GM21529 (cell line): ENCODE data around the gene LRP6.

ENCODE experiments used
- ATAC-seq: cut with Tn5 transposase; IDR thresholded peaks from one replicate; pipeline ENCODE4 v1.9.1; 2021; ENCODE audit not compliant: unreplicated experiment

LRP6 gene

DNA sequence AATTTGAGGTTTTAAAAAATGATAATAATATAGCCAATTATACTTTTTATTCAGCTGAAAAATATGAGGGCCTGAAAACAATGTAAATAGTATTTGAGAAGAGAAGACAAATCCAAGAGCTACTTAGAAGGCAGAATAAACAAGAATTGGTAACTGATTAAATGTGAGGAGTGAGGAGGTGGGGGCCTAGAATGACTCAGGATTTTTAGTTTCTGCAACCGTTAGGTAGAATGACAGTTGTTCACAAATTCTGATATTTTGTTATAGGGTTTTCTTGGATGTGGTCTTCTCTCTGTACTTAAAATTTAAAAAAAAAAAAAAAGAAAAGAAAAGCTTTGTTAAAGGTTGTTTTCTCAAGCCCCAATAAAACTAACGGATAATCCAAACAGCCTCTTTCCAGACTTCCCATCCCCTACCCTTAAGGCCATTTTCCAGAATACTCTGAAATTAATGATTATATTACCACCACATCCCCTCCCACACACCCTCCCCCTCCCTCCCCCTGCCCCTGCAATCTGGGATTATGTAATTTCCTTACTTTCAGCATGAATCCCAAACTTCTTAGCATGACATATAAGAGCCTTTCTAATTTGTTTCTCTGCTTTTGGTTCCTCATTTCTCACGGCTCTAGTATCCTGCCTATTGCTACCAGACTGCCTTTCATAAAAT lies 50.4 kb downstream of the LRP6 start:
- no peak for ATAC-seq

DNA sequence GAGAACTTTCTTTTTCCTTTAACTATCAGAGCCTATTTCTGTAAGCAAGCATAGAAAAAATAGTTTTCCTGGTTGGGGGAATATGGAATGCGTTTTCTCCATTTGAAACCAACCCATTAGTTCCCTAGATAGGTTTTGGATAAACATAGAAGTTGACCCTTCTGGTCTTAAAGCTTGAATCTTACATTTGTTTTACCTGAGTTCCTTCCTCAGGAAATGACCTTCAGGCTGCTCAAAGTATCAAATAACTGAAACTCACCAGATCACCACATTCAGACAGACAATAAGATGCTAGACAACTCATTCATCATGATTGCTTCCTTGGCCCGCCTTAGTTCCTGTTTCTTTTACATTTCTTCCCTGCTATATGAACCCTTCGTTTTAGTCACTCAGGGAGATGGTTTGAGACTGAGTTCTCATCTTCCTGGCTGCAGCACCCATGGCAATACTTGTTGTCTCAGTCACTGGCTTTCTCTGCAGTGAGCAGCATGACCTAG lies 52.2 kb downstream of the LRP6 start:
- no peak for ATAC-seq

DNA sequence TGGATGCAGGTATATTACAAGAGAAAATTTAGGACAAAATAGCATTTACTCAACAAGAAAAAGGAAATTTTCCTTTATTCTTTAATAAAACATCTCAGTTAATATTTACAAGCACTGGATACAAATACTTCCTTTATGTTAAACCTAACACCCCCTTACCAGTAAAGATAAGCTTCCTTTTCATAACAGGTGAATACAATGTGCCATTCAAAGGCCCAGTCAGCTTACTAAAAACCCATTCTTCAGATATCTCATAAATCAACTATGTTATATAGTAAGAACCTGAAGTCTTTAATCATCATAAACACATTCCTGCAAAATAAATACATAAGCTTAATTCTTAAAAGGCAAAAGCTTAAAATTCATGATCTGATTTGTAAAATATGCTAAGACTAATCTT lies 52.6 kb downstream of the LRP6 start:
- ATAC-seq = no peak

DNA sequence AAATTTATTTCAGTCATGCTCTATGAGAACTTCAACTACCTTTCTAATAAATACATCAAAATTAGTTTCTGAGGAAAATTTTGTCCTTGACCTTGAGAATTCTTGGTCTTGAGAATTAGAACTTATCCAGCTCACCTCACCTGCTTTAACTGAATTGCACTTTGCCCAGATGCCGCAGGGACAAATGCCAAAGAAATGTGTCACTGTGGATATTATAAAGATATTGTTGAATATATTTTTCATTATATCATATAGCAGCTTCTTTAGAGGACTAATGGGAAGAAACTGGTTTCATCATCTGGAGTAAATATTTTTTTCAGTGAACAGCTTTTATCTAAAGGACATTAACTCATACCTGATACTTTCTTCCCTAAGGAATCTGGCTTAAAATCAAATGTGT lies 54.1 kb downstream of the LRP6 start:
- ATAC-seq = no peak

DNA sequence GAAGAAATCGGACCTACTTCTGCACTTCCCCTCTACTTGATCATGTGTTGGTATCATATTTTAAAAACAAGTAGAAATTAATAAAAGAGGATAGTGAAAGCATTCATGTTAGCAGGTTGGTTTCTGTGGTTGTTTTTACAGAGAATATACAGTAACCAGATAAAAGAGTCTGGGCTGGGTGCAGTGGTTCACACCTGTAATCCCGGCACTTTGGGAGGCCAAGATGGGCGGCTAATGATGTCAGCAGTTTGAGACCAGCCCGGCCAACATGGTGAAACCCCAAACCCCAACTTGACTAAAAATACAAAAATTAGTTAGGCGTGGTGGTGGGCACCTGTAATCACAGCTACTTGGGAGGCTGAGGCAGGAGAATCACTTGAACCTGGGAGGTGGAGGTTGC lies 55.9 kb downstream of the LRP6 start:
- ATAC-seq = no peak

DNA sequence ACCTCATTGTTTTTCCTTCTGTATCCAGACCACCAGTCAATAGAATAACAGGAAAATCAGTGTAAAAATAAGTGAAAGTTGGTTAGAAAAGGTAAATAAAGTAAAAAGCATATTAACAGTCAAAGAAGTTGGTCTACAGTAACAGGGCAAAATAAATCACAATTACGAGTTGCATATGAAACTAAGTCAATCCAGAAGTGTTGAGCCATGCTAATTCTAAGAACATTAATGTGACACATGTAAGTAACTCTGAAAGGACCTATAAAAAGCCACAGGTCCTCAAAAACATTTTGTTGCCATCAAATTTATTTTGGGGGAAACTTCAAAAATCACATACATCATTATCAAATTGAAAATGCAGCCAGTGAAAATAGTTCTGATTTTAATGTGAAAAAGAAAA lies 56.4 kb downstream of the LRP6 start:
- no peak for ATAC-seq

DNA sequence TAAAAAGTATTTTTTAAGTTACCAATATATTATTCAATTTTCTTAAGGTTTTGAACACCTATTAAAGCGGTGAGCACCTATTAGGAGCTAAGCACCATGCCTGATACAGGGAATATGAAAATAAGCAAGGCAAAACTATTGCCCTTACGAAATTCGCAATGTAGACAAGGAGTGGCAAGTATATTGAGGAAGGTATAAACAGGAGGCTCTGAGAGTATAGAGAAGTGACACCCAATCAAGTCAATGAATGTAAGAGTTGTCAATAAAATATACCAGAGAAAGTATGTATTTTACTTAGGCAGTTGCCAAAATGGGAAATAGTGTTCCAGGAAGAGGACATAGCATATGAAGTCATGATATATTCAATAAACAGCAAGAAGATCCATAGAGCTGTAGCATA lies 57.2 kb downstream of the LRP6 start:
- no peak for ATAC-seq

DNA sequence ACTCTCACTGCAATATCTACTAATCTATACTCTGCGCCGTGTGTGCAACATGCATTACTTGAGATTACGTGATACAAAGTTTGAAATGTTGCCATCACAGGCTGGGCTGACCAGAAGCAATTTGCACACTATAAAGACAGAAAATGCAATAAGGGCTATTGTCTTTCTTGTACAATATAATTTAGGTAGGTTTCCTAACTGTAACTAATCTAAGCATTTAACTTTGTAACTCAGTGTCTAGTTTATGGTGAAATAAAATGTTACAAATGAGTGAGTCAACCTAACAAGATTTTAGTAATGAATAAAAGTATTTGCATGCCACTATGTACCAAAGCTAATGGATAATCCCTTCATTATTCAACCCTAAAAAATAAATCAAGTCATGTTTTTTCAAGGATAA lies 57.8 kb downstream of the LRP6 start:
- no peak for ATAC-seq

DNA sequence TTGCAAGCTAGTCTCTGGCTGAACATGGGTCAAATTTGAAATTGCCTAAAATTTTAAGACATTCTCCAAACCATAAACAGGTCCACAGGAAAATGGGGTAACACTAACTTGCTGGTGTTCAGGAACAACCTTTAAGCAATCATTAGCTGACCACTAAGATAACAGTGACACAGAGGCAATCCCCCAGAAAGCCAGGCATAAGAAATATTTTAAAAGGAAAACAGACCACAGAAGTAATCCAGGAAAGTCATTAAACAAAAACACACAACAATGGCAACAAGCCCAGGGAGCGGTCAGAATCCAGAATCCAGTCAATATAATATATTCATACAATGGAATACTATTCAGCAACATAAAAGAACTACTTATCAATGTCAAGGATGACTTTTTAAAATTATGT lies 59.1 kb downstream of the LRP6 start:
- no peak for ATAC-seq

DNA sequence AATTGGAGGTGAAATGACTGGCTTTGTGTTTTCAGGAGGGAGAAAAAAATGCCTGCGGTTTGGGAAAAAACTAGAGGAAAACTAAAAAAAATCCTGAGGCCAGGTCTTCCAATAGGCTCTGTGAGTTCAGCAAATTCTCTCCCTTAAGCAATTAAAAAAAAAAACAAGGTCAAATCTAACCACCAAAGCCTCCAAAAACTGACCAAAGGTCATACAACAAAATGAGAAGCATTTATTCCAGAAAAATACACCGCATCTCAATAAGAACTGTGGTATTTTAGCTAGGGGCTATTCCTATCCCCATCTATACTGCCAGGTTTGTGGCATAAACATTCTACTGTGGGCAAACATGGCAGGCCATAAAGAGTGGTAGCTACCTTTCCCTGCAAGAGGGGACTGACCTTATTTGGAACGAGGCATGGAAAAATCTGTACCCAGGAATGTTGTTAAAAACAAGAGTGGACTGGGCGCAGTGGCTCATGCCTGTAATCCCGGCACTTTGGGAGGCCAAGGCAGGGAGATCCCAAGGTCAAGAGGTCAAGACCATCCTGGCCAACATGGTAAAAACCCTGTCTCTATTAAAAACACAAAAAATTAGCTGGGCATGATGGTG lies 60.0 kb downstream of the LRP6 start:
- ATAC-seq = no peak

DNA sequence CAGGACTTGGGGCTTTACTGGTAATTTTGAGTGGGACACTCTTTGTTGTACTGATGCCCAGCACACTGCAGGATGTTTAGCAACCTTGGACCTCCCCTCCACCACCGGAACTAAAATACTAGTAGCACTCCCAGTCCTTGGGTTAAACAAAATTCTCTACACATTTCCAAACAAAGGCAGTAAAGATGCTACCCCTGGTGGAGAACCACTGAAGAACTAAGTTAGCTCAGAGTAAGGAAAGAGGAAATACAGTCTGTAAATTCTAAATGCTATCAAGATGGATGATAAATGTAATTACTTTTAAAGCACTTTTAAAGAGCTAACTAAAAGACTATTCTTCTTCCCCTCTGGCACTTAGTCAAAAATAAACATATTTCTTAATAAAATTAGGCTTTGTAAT lies 64.1 kb downstream of the LRP6 start:
- no peak for ATAC-seq

DNA sequence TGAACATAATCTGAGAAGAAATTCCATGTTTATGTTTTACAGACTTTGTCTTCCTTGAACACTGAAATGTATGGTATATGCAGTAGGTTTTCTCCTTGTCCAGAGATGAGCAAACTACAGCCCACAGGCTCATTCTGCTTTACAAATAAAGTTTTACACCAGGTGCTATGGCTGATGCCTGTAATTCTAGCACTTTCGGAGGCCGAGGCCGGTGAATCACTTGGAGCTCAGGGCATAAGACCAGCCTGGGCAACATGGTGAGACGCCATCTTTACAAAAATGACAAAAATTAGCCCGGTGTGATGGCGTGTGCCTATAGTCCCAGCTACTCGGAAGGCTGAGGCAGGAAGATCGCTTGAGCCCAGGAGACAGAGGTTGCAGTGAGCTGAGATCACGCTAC lies 64.7 kb downstream of the LRP6 start:
- no peak for ATAC-seq

DNA sequence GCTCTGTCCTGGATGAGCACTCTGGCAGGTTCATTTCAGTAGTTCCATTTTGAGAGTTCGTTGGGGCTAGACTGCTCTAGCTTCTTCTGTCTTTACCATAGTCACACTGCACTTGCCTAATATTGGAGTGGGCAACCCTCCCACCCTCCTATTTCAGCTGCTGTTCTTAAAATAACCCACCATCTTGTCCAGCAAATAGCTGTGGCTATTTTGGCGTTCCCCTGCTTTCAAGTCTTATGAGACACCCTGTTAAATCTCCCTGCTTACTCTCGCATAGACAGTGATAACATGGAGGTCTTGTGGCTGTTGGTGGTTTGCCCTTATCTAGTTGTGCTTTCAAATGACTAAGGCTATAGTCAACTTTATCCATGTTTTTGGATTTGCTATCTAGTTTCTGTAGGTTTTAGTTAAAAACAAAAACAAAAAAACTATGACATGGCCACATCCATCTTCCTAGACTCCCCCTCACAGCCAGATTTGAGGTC lies 65.5 kb downstream of the LRP6 start:
- no peak for ATAC-seq

DNA sequence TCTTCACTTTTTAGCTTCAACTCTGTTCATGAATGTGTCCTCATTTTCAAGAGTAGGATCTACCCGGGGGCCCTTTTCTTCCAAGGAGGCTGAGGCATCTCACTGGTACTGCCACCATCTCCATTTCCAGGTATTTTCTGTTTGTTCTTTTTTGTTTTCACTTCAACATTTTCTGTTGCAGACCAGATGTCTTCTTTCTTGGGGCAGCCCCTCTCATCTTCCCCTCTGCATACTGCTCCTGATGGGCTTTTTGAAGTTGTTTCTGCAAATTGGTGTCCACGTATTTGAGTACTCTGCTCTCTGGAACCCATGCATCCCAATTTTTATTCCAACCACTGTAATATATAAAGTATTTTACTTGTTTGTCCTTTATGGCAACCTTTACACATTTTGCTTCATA lies 66.5 kb downstream of the LRP6 start:
- ATAC-seq = no peak

DNA sequence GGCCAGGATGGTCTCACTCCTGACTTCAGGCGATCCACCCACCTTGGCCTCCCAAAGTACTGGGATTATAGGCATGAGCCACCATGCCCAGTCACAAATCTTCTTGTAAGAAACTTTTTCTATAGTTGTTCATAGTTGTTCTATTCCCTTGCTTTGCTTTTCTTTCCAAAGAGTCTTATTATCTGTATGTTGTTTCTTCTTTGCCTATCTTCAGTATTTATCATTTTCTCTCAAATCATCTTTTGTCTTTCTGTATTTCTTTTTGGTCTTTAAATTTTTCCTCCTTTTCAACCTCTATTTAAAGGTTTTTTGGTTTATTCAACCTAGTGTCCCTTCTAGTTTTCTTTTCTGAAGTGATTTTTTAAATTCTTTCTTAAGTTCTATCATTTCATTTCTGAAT lies 68.7 kb downstream of the LRP6 start:
- ATAC-seq = no peak

DNA sequence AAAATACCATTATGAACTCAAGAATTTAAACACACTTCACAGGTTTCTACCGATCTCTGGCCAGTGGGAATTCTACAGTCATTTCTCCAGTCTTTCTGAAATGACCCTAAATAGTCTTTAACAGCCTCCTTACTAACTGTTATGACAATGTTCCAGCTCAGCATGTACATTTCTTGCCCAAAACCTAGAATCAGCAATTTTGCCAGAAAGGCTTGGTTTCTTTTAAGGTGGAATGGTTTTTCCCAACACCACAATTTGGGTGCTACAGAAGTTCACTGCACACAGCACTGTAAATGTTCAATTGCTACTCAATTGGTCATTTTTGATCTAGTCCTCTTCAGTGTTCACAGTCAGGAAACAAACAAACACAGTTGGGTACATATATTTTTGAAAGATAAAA lies 69.7 kb downstream of the LRP6 start:
- no peak for ATAC-seq

DNA sequence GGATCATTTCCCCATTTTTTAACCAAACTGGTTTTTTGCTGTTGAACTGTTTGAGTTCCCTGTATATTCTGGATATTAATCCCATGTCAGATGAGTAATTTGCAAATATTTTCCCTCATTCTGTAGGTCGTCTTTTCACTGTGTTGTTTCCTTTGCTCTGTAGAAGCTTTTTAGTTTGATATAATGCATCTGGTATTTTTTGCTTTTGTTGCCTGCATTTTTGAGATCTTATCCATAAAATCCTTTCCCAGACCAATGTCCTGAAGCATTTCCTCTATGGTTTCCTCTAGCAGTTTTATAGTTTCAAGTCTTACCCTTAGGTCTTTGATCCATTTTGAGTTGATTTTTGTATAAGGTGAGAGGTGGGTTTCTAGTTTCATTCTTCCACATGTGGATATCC lies 71.3 kb downstream of the LRP6 start:
- no peak for ATAC-seq

DNA sequence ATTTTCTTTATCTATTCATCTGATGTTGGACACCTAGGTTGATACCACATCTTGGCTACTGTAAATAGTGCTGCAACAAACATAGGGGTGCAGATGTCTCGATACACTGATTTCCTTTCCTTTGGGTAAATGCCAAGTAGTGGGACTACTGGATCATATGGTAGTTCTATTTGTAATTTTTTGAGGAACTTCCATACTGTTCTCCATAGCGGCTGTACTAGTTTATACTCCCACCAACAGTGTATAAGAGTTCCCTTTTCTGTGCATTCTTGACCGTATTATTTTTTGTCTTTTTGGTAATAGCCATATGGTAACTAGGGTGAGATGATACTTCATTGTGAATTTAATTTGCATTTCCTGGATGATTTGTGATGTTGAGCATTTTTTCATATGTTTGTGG lies 71.8 kb downstream of the LRP6 start:
- no peak for ATAC-seq

DNA sequence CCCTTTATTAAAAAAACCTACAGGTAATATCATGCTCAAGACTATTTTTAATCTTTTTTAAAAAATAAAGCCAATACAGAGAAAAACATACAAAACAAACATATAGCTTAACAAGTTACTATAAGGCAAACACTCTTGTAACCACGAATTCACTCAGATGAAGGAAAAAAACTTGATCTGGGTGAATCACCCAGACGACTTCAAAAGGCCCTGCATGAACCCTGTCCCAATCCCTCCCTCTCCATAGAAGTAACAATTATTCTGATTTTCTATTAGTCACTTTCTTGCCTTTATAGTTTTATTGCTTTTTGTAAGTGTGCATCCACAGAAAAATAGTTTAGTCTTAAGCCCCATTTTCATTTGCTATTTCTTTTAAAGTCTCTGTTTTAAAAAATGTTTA lies 72.6 kb downstream of the LRP6 start:
- ATAC-seq = no peak

DNA sequence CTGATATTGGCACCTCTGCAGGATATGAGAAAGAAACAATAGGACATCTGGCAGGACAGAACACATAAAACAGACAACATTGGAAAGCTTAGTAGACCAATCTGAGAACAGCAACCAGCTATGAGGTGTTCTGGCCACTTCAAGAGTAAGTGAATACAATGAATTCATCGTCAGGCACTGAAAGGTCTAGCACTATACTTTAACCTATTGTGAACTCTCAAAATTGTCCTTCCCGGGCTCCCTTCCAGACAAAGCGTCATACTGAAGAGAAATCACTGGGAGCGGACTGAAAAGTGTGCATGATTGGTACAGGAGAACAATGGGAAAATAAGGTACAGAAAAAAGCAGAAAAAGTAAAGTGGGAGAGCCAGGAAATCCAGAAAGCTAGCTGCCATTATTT lies 75.8 kb downstream of the LRP6 start:
- ATAC-seq = no peak

DNA sequence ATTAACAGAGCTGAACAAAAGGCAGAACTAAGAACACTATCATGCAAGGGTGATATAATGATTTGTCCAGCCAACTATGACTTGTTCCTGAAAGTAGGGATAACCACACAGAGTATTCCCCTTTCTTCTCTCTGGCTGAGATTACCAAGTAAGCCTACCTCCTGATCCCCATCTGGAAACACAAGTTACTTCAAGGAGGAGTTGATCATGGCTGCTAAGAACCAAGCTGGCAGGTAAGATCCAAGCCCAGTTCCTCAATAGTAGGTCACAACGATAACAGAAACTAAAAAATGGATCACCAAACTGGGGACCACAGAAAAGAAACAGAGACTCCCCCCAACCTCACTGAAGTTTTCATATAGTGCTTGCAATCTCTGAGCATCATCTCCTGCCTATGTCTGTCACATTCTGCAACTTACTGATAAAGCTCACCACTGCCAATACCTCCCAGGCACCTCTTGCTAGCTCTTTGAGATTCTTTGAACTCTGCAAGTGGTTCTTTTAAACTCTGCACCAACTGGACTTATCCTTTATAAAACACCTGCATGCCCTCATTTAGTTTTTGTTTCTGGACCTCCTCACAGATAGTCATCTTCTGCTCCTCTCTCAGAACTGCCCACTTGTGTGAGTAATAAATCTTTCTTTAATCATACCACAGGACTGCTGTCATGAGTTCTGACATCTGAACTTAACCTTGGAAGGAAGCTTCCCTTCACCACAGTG lies 76.6 kb downstream of the LRP6 start:
- ATAC-seq = no peak

DNA sequence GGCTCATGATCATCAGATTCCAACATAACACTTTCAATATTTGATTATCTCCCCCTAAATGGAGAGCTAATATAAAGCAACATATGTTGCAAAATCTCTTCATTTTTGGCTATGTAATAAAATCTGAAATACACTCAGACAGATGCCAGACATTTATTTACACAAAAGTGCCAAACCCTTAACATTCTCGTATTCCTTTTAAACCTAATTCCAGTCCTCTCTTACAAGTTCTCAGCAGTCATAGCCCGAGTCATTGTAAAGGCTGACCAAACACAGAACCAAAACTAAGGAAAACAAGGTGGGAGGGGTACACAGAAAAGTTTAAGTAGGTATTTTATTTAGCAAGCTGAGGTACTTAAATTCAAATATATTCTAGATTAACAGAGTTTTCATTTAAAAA lies 81.4 kb downstream of the LRP6 start:
- no peak for ATAC-seq
